ENCODE data around the gene SLC24A3. TPM values are rescaled to one million over a fixed set of nuclear protein-coding genes. Genes with fewer than 3 reads are reported as not detected.

SLC24A3 gene
- total RNA-seq, 8 experiments from 2014 or later, result 0.13 to 13.3 (median 7.0) TPM

DNA sequence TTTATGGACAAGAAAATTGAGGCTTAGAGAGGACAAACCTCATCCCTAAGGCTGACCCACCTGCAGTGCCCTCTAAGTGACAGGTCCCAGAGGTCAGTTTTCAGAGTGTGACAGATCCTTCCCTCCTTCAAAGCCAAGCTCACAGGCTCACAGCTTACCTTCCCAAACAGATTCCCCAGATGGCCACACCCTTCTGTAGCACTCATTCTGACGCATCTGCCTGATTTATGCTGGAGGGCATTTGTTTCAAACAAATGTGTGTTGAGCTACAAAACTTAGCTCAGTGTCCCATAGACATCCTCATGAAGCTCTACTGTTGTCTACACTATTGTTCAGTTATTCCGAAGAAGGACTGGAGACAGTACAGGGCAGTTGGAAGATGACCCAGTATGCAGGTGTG is 485.0 kb downstream of the SLC24A3 start:
- H3K27ac ChIP-seq, result no peak overlapping the region
- H3K4me3 ChIP-seq, result no peak overlapping the region
- in situ Hi-C loops (cut with MboI; ENCODE audit: low pct_unique_long_range_greater_than_20kb in 2 of 9, low sequenced_read_pairs in 9 of 9, unreplicated experiment in 9 of 9), result loop anchor here in 3 of 9 experiments (10.0 to 25.0 kb wide), 5 partner anchors 97 to 315 kb away; partner anchors contain the start of gene NAA20 (in 1 of the 3)
- peak in 1 of 8 experiments; percentile 19 for ATAC-seq (replicated peaks in 6 of 8)
- WGBS, 10 experiments, result 60 to 100% (median 100%) methylated on average over 1 to 2 of the region's 2 CpGs; no CpG with 5 or more reads in 4 of the 10 experiments
- no peaks in the 10 kb centered on the region for H3K4me1 ChIP-seq (replicated peaks in 1 of 2)

- in situ Hi-C loops (cut with MboI; ENCODE audit: low pct_unique_long_range_greater_than_20kb in 2 of 9, low sequenced_read_pairs in 9 of 9, unreplicated experiment in 9 of 9), result loop anchor here in 3 of 9 experiments (10.0 to 25.0 kb wide), 5 partner anchors 95 to 313 kb away; partner anchors contain the start of gene NAA20 (in 1 of the 3)
- H3K4me1 ChIP-seq (replicated peaks in 1 of 2), result no peaks in the 10 kb centered on the region
- ATAC-seq (replicated peaks in 6 of 8), result peak in 2 of 8 experiments; percentile 79 to 92
- no peak overlapping the region for H3K4me3 ChIP-seq
- WGBS, 10 experiments, result 17 to 100% (median 82%) methylated on average over 1 to 4 of the region's 4 CpGs; no CpG with 5 or more reads in 3 of the 10 experiments
- H3K27ac ChIP-seq, result no peak overlapping the region
Observed at GRCh38 chr20:19699180-19699971, 486.9 kb downstream of the SLC24A3 start.

DNA sequence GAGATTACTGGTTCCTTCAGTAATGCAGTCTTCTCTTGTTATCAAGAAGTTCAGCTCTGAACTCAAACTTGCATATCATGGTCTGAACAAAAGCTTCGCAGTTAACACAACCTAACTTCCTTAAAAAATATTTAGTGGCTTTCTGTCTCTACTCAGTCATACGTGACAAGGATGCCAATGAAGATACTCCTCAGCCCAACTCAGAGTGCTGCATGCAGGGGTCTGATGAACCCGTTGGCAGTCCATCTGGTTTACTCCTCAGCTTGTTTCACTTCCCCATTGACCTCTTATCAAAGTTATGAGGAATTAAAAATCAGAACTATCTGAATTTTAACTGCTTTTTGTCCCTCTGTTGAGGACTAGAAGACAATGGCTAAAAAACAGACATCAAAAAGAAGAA is 489.0 kb downstream of the SLC24A3 start:
- ATAC-seq (replicated peaks in 6 of 8), result no peak
- no peak overlapping the region for H3K27ac ChIP-seq
- WGBS, 10 experiments, result 54 to 93% (median 71%) methylated on average over 2 to 3 of the region's 3 CpGs
- no peak overlapping the region for H3K4me3 ChIP-seq
- in situ Hi-C loops (cut with MboI; ENCODE audit: low pct_unique_long_range_greater_than_20kb in 2 of 9, low sequenced_read_pairs in 9 of 9, unreplicated experiment in 9 of 9), result no loop called here
- H3K4me1 ChIP-seq (replicated peaks in 1 of 2), result no peaks in the 10 kb centered on the region

GRCh38 chr20:19706463-19706862 is 494.0 kb downstream of the SLC24A3 start:
- no peaks in the 10 kb centered on the region for H3K4me1 ChIP-seq (replicated peaks in 1 of 2)
- H3K4me3 ChIP-seq, result no peak overlapping the region
- H3K27ac ChIP-seq, result no peak overlapping the region
- in situ Hi-C loops (cut with MboI; ENCODE audit: low pct_unique_long_range_greater_than_20kb in 2 of 9, low sequenced_read_pairs in 9 of 9, unreplicated experiment in 9 of 9), result no loop called here
- 0 to 90% (median 80%) methylated on average over 1 to 4 of the region's 4 CpGs; no CpG with 5 or more reads in 1 of the 10 experiments for WGBS, 10 experiments
- ATAC-seq (replicated peaks in 6 of 8), result no peak

- in situ Hi-C loops (cut with MboI; ENCODE audit: low pct_unique_long_range_greater_than_20kb in 2 of 9, low sequenced_read_pairs in 9 of 9, unreplicated experiment in 9 of 9), result no loop called here
- Histone ChIP-seq H3K27ac (no peak overlapping the region), H3K4me1 (replicated peaks in 1 of 2) (peaks cover 9 to 10% of the 10 kb centered on the region in 2 donors), H3K4me3 (no peak overlapping the region)
- WGBS, 10 experiments, result 40 to 100% (median 70%) methylated on average over 1 of the region's 1 CpG; no CpG with 5 or more reads in 4 of the 10 experiments
- peak in 1 of 8 experiments; percentile 37 for ATAC-seq (replicated peaks in 6 of 8)
Observed at GRCh38 chr20:19709635-19710335, 497.3 kb downstream of the SLC24A3 start.

DNA sequence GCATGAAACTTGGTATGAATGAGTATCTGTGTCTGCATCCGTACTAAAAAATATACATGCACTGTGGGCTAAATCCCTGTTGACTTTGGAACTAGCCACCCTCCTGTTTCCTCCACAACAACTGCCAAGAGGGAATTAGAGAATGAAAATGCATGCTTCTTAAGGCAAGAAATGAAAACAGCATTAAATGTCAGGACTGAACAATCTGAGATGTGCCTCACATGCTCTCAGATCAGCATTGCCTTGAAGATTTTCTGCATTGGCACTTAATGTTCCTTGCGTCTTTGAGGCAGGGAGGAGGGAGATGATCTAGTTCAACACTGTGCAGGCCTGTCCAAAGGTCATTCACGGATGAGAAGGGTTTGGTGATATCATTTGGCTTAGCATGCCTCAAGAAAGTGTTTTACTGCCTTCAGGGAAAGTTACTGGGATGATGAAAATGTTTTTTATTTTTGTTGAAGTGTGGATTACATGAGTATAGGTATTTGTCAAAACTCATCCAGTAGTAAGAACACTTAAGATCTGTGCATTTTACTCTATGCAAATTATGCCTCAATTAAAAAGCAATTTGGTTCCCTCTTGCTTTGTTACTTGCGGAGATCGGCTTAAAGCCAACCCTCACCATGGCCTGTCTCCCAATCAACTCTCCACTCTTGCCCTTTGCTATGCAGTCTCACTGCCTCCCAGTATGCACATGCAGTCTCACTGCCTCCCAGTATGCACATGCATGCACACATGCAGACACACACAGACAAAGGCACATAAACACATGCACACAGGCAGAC is 498.1 kb downstream of the SLC24A3 start:
- 0 to 75% (median 58%) methylated on average over 1 to 5 of the region's 5 CpGs for WGBS, 10 experiments
- H3K4me1 ChIP-seq (replicated peaks in 1 of 2), result peaks cover 9 to 10% of the 10 kb centered on the region in 2 donors
- ATAC-seq (replicated peaks in 6 of 8), result peak in 3 of 8 experiments; percentile 54 to 59 (median 55)
- no peak overlapping the region for H3K4me3 ChIP-seq
- in situ Hi-C loops (cut with MboI; ENCODE audit: low pct_unique_long_range_greater_than_20kb in 2 of 9, low sequenced_read_pairs in 9 of 9, unreplicated experiment in 9 of 9), result no loop called here
- no peak overlapping the region for H3K27ac ChIP-seq

DNA sequence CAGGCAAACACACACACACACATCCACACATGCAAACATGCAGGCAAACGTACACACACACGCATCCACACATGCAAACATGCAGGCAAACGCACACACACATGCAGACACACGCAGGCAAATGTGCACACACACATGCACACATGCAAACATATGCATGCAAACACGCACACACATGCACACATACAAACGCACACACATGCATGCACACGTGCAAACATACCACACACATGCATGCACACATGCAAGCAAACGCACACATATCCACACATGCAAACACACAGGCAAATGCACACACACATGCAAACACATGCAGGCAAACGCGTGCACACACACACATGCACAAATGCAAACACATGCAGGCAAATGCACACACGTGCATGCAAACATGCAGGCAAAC is 498.7 kb downstream of the SLC24A3 start:
- in situ Hi-C loops (cut with MboI; ENCODE audit: low pct_unique_long_range_greater_than_20kb in 2 of 9, low sequenced_read_pairs in 9 of 9, unreplicated experiment in 9 of 9), result no loop called here
- Histone ChIP-seq H3K4me1 (replicated peaks in 1 of 2) (peaks cover 9 to 10% of the 10 kb centered on the region in 2 donors), H3K27ac (no peak overlapping the region), H3K4me3 (no peak overlapping the region)
- WGBS, 10 experiments, result 53 to 100% (median 92%) methylated on average over 1 to 9 of the region's 11 CpGs; no CpG with 5 or more reads in 4 of the 10 experiments
- no peak for ATAC-seq (replicated peaks in 6 of 8)

- Histone ChIP-seq H3K4me3 (no peak overlapping the region), H3K4me1 (replicated peaks in 1 of 2) (peaks cover 9 to 10% of the 10 kb centered on the region in 2 donors), H3K27ac (no peak overlapping the region)
- in situ Hi-C loops (cut with MboI; ENCODE audit: low pct_unique_long_range_greater_than_20kb in 2 of 9, low sequenced_read_pairs in 9 of 9, unreplicated experiment in 9 of 9), result no loop called here
- 8 to 69% (median 43%) methylated on average over 1 to 4 of the region's 4 CpGs for WGBS, 10 experiments
- ATAC-seq (replicated peaks in 6 of 8), result peak in 7 of 8 experiments; percentile 30 to 79 (median 42)
Observed at GRCh38 chr20:19712721-19713260, 500.3 kb downstream of the SLC24A3 start.

GRCh38 chr20:19713822-19714578 is 501.6 kb downstream of the SLC24A3 start:
- WGBS, 10 experiments, result 40 to 100% (median 74%) methylated on average over 1 to 2 of the region's 2 CpGs; no CpG with 5 or more reads in 2 of the 10 experiments
- Histone ChIP-seq H3K4me1 (replicated peaks in 1 of 2) (peaks cover 9 to 10% of the 10 kb centered on the region in 2 donors), H3K4me3 (no peak overlapping the region), H3K27ac (no peak overlapping the region)
- no peak for ATAC-seq (replicated peaks in 6 of 8)
- in situ Hi-C loops (cut with MboI; ENCODE audit: low pct_unique_long_range_greater_than_20kb in 2 of 9, low sequenced_read_pairs in 9 of 9, unreplicated experiment in 9 of 9), result no loop called here

DNA sequence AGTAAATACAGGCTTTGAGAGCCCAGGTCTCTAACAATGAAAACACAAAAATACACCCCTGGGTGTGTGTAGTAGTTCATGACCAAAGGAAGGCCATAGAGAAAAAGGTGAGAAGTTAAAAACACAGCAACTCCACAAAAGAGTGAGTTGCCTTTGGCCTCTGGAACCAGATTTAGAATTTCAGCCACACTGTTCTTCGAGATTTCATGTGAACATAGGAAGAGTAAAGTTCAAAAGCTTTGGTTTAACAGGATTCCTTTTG is 502.1 kb downstream of the SLC24A3 start:
- in situ Hi-C loops (cut with MboI; ENCODE audit: low pct_unique_long_range_greater_than_20kb in 2 of 9, low sequenced_read_pairs in 9 of 9, unreplicated experiment in 9 of 9), result no loop called here
- Histone ChIP-seq H3K27ac (no peak overlapping the region), H3K4me3 (no peak overlapping the region), H3K4me1 (replicated peaks in 1 of 2) (peaks cover 9 to 10% of the 10 kb centered on the region in 2 donors)
- WGBS, 10 experiments, result 80 to 100% (median 88%) methylated on average over 1 of the region's 1 CpG; no CpG with 5 or more reads in 3 of the 10 experiments
- no peak for ATAC-seq (replicated peaks in 6 of 8)

DNA sequence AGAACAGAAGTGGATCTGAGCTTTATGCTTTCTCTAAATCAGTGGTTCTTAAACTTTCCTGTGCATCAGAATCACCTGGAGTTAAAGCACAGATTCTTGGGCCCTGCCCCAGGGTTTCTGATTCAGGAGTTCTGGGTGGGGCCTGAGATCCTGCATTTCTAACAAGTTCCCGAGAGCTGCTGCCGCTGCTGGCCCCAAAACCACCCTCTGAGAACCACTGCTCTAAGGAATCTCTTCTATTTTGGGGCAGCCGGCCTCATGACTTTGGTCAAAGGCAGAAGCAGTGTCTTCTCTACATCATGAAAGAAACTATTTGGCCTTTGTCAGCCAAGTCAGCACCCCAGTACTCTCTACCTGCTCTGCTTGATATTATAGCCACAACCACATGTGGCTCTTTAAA is 503.5 kb downstream of the SLC24A3 start:
- no peak for ATAC-seq (replicated peaks in 6 of 8)
- peaks cover 9 to 10% of the 10 kb centered on the region in 2 donors for H3K4me1 ChIP-seq (replicated peaks in 1 of 2)
- no peak overlapping the region for H3K27ac ChIP-seq
- in situ Hi-C loops (cut with MboI; ENCODE audit: low pct_unique_long_range_greater_than_20kb in 2 of 9, low sequenced_read_pairs in 9 of 9, unreplicated experiment in 9 of 9), result no loop called here
- WGBS, 10 experiments, result 42 to 100% (median 90%) methylated on average over 1 to 3 of the region's 3 CpGs; no CpG with 5 or more reads in 2 of the 10 experiments
- no peak overlapping the region for H3K4me3 ChIP-seq

DNA sequence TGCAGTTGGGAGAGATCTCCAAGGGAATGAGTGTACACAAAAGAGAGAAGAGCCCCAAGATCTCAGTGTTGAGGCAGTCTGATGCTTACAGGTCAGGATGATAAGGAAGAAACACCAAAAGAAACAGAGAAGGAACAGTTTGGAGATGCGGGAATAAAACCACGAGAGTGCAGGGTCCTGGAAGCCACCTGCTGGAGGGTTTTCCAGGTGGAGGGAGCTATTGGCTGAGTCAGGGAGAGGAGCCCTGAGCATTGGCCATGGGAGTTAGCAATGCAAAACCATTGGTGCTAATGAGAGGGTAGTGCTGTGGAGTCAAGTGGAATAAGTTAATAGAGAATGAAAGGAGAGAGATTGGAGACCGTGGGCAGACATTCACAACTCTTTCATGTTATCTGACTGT is 506.4 kb downstream of the SLC24A3 start:
- in situ Hi-C loops (cut with MboI; ENCODE audit: low pct_unique_long_range_greater_than_20kb in 2 of 9, low sequenced_read_pairs in 9 of 9, unreplicated experiment in 9 of 9), result no loop called here
- no peaks in the 10 kb centered on the region for H3K4me1 ChIP-seq (replicated peaks in 1 of 2)
- peak in 2 of 8 experiments; percentile 32 to 39 for ATAC-seq (replicated peaks in 6 of 8)
- no peak overlapping the region for H3K27ac ChIP-seq
- H3K4me3 ChIP-seq, result no peak overlapping the region
- 44 to 100% (median 81%) methylated on average over 1 to 3 of the region's 3 CpGs for WGBS, 10 experiments

All from motor neuron (in vitro differentiated cells).